CD4-positive, alpha-beta T cell treated with Interleukin-17A for 4 hours (primary cell): ENCODE data around the gene COG1.
A peak's percentile ranks its signal among the peaks of the same experiment; 100 is the strongest.

ENCODE experiments used
- DNase-seq: peaks from one replicate; pipeline ENCODE4 v3.0.0-alpha.2; 2020; ENCODE audit warnings: mixed read lengths

Gene COG1

GRCh38 chr17:73170324-73170723 lies 22.5 kb upstream of the COG1 start:
- DNase-seq = no peak

- no peak for DNase-seq
Measured at GRCh38 chr17:73172252-73172651, 20.6 kb upstream of the COG1 start.

- DNase-seq = no peak
Measured at GRCh38 chr17:73174126-73174525, 18.7 kb upstream of the COG1 start.

- DNase-seq = no peak
Measured at GRCh38 chr17:73175962-73176565, 16.8 kb upstream of the COG1 start.

- DNase-seq = no peak
Measured at GRCh38 chr17:73179387-73179786, 13.5 kb upstream of the COG1 start.

- DNase-seq = no peak
Measured at GRCh38 chr17:73179878-73180277, 13.0 kb upstream of the COG1 start.

- no peak for DNase-seq
Measured at GRCh38 chr17:73182616-73183310, 10.1 kb upstream of the COG1 start.

GRCh38 chr17:73184136-73184993 lies 8.5 kb upstream of the COG1 start:
- no peak for DNase-seq

GRCh38 chr17:73186283-73187050 lies 6.4 kb upstream of the COG1 start:
- no peak for DNase-seq

GRCh38 chr17:73187203-73187769 lies 5.6 kb upstream of the COG1 start:
- no peak for DNase-seq

- no peak for DNase-seq
Measured at GRCh38 chr17:73188011-73188410, 4.8 kb upstream of the COG1 start.

GRCh38 chr17:73189417-73190099 lies 3.3 kb upstream of the COG1 start:
- DNase-seq = no peak

- peak; percentile 80 for DNase-seq
Measured at GRCh38 chr17:73191443-73192205, 1.2 kb upstream of the COG1 start.

GRCh38 chr17:73192206-73192893 lies 505 bp upstream of the COG1 start:
- peak; percentile 70 for DNase-seq

- DNase-seq = no peak
Measured at GRCh38 chr17:73194514-73195222, 1.8 kb downstream of the COG1 start.

GRCh38 chr17:73196500-73196899 lies 3.6 kb downstream of the COG1 start:
- DNase-seq = no peak

GRCh38 chr17:73197161-73197560 lies 4.3 kb downstream of the COG1 start:
- DNase-seq = no peak

- DNase-seq = no peak
Measured at GRCh38 chr17:73198201-73198929, 5.5 kb downstream of the COG1 start.

GRCh38 chr17:73198930-73199260 lies 6.0 kb downstream of the COG1 start:
- no peak for DNase-seq
